Measurements from ENCODE around the gene TMEM80. TPM values are rescaled to one million over a fixed set of nuclear protein-coding genes. Genes with fewer than 3 reads are reported as not detected.
"Not testable (repeated sequence)": the region's sequence is repeated elsewhere in the genome, so short reads cannot be mapped to it uniquely, and the experiment has no call there.

Gene TMEM80
- total RNA-seq (10 to 100 TPM; 10.0 to 20.1 TPM), polyA plus RNA-seq (ENCODE audit: insufficient read length in 2 of 2) (10 to 100 TPM; 25.8 to 38.9 TPM)
- long read RNA-seq, donor 1, result 0 reads
- long read RNA-seq, donor 2, result 0 reads
- long read RNA-seq, donor 3, result 0 reads
- long read RNA-seq, donor 4, partial matches to known transcripts, result 0 of 6 reads
- long read RNA-seq, donor 4, other reads (novel, unspliced or antisense), result 5 of 6 reads

DNA sequence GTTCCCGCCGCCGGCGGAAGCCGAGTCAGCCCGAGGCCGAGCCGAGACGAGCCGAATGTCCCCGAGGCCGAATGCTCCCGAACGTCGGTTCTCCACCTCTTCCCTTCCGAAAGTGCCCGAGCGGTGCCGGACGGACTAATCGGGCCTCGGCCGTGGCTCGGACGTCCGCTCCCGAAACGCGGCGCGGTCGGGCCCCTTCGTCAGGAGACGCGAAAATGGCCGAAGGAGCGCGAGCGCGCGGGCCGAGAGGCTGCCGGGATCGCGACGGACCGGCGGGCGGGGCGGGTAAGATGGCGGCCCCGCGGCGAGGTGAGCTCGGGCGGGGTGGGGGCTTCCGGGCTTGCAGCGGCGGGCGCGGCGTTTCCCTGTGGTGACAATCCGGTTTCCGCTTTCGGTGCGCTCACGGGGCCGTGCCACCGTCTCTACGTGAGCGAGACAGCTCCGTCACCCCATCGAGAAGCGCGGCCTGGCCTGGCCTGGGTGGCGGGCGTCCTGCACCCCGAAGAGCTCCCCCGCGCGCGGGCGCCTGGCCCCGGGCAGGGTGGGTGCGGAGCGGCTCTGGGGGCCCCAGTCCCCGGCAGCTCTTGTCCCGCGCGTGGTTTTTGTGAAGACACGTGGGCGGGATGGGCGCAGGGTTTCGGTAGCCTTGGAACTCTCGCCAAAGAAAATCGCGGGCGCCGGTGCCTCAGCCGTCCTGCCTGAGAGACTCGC is at the start of gene TMEM80:
TMEM80 (plus strand) TSS at position 279 of the 711 bp plus-strand sequence; CDS start at position 291, 12 bp downstream.
- Histone ChIP-seq H3K27me3 (ENCODE audit: control insufficient read depth, insufficient read depth, low read length) (no peaks in the 10 kb centered on the region), H3K36me3 (ENCODE audit: control insufficient read depth, insufficient read depth, low read length) (peaks cover 49% of the 10 kb centered on the region), H3K4me3 (ENCODE audit: low read depth, low read length) (peak within 1 kb of the TSS; percentile 98), H3K4me1 (ENCODE audit: control insufficient read depth, insufficient read depth, low read length) (peaks cover 52% of the 10 kb centered on the region), H3K27ac (ENCODE audit: low read depth, low read length) (peak within 1 kb of the TSS; percentile 100), H3K9me3 (ENCODE audit: control insufficient read depth, insufficient read depth, low read length) (no peaks in the 10 kb centered on the region)
- WGBS (ENCODE audit: insufficient coverage), result under 1% methylated on average over 101 of the region's 101 CpGs
- peak; percentile 92 to 100 (median 99) for DNase-seq (ENCODE audit: low read depth in 4 of 6, low spot score in 6 of 6)

DNA sequence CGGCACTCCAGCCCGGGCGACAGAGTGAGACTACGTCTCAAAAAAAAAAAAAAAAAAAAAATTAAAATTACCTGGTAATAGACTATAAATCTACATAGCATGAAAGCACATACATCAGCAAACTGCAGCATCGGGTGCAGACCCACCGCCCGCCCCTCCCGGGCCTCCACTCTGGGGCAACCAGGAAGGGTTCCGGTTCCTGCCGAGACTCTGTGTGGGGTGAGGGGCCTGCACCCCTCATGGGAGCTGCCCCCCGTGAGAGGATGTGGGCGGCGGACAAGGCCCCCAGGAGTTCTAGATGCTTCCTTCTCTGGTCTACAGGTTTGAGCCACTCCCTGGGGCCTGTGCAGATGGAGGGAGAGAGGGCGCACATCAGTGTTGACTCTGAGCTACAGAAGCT is 49.4 kb upstream of the TMEM80 start:
- Histone ChIP-seq H3K4me3 (ENCODE audit: low read depth, low read length) (no peak overlapping the region), H3K27me3 (ENCODE audit: control insufficient read depth, insufficient read depth, low read length) (peaks cover 2% of the 10 kb centered on the region), H3K36me3 (ENCODE audit: control insufficient read depth, insufficient read depth, low read length) (peaks cover 84% of the 10 kb centered on the region), H3K27ac (ENCODE audit: low read depth, low read length) (no peak overlapping the region), H3K9me3 (ENCODE audit: control insufficient read depth, insufficient read depth, low read length) (no peaks in the 10 kb centered on the region), H3K4me1 (ENCODE audit: control insufficient read depth, insufficient read depth, low read length) (peaks cover under 1% of the 10 kb centered on the region)
- WGBS (ENCODE audit: insufficient coverage), result 87% methylated on average over 9 of the region's 14 CpGs
- no peak for DNase-seq (ENCODE audit: low read depth in 4 of 6, low spot score in 6 of 6)

DNA sequence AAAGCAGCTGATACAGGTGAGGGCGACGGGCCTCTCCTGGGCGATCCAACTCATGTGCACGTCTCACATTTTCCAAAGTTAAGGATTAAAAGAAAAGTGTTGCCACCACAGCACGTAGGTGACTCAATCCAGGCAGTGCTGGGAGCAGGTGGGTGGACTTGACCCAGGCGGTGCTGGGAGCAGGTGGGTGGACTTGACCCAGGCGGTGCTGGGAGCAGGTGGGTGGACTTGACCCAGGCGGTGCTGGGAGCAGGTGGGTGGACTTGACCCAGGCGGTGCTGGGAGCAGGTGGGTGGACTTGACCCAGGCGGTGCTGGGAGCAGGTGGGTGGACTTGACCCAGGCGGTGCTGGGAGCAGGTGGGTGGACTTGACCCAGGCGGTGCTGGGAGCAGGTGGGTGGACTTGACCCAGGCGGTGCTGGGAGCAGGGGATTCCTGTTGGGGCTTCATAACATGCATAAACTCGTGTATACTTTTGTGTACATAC is 47.9 kb upstream of the TMEM80 start:
- H3K4me3 ChIP-seq (ENCODE audit: low read depth, low read length); H3K27ac ChIP-seq (ENCODE audit: low read depth, low read length); H3K9me3 ChIP-seq (ENCODE audit: control insufficient read depth, insufficient read depth, low read length); H3K4me1 ChIP-seq (ENCODE audit: control insufficient read depth, insufficient read depth, low read length); H3K27me3 ChIP-seq (ENCODE audit: control insufficient read depth, insufficient read depth, low read length); DNase-seq (ENCODE audit: low read depth in 4 of 6, low spot score in 6 of 6): not testable (repeated sequence)
- 89% methylated on average over 7 of the region's 14 CpGs for WGBS (ENCODE audit: insufficient coverage)
- H3K36me3 ChIP-seq (ENCODE audit: control insufficient read depth, insufficient read depth, low read length), result peaks cover 79% of the 10 kb centered on the region

DNA sequence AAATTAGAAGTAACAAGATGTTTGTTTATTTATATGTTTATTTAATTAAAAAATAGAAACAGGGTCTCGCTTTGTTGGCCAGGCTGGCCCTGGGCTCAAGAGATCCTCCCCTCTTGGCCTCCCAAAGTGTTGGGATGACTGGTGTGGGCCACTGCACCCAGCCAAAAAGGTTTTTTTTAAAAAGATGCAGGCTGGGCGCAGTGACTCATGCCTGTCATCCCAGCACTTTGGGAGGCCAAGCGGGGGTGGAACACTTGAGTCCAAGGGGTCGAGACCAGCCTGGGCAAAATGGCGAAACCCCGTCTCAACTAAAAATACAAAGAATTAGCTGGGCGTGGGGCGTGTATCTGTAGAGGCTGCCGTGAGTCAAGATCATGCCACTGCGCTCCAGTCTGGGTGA is 45.1 kb upstream of the TMEM80 start:
- Histone ChIP-seq H3K9me3 (ENCODE audit: control insufficient read depth, insufficient read depth, low read length) (no peaks in the 10 kb centered on the region), H3K36me3 (ENCODE audit: control insufficient read depth, insufficient read depth, low read length) (peaks cover 80% of the 10 kb centered on the region), H3K27ac (ENCODE audit: low read depth, low read length) (no peak overlapping the region), H3K27me3 (ENCODE audit: control insufficient read depth, insufficient read depth, low read length) (no peaks in the 10 kb centered on the region), H3K4me1 (ENCODE audit: control insufficient read depth, insufficient read depth, low read length) (no peaks in the 10 kb centered on the region), H3K4me3 (ENCODE audit: low read depth, low read length) (no peak overlapping the region)
- WGBS (ENCODE audit: insufficient coverage), result 100% methylated on average over 7 of the region's 10 CpGs
- DNase-seq (ENCODE audit: low read depth in 4 of 6, low spot score in 6 of 6), result no peak

DNA sequence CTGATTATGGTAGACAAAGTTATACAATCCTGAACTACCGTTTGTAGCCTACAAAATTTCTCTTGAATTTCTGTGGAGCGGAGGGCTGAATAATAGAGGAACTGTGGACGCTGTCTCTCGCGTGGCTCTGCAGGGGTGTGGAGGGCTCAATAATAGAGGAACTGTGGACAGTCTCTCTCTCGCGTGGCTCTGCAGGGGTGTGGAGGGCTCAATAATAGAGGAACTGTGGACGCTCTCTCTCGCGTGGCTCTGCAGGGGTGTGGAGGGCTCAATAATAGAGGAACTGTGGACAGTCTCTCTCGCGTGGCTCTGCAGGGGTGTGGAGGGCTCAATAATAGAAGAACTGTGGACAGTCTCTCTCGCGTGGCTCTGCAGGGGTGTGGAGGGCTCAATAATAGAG is 42.5 kb upstream of the TMEM80 start:
- peaks cover 77% of the 10 kb centered on the region for H3K36me3 ChIP-seq (ENCODE audit: control insufficient read depth, insufficient read depth, low read length)
- WGBS (ENCODE audit: insufficient coverage), result 84% methylated on average over 12 of the region's 14 CpGs
- H3K4me1 ChIP-seq (ENCODE audit: control insufficient read depth, insufficient read depth, low read length); H3K27ac ChIP-seq (ENCODE audit: low read depth, low read length); H3K4me3 ChIP-seq (ENCODE audit: low read depth, low read length); H3K9me3 ChIP-seq (ENCODE audit: control insufficient read depth, insufficient read depth, low read length); DNase-seq (ENCODE audit: low read depth in 4 of 6, low spot score in 6 of 6); H3K27me3 ChIP-seq (ENCODE audit: control insufficient read depth, insufficient read depth, low read length): not testable (repeated sequence)

DNA sequence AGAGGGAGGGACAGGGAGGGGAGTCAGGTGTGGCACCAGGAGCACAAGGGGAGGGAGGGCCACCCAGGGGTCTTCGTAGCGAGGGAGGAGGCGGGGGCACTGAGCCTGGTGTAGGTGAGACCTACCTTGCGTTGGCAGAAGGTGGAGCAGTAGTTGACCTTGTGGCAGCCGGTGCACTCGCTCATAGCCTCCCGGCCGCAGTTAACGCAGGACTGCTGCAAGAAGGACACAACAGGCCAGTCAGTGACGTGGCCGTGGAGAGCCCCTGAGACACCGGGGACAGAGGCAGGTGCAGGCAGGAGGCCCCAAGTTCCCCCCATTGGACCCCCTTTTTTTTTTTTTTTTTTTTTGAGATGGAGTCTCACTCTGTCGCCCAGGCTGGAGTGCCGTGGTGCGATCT is 41.8 kb upstream of the TMEM80 start:
- Histone ChIP-seq H3K4me1 (ENCODE audit: control insufficient read depth, insufficient read depth, low read length) (peaks cover 12% of the 10 kb centered on the region), H3K36me3 (ENCODE audit: control insufficient read depth, insufficient read depth, low read length) (peaks cover 79% of the 10 kb centered on the region), H3K4me3 (ENCODE audit: low read depth, low read length) (no peak overlapping the region), H3K27ac (ENCODE audit: low read depth, low read length) (no peak overlapping the region), H3K9me3 (ENCODE audit: control insufficient read depth, insufficient read depth, low read length) (no peaks in the 10 kb centered on the region), H3K27me3 (ENCODE audit: control insufficient read depth, insufficient read depth, low read length) (no peaks in the 10 kb centered on the region)
- WGBS (ENCODE audit: insufficient coverage), result 91% methylated on average over 14 of the region's 15 CpGs
- DNase-seq (ENCODE audit: low read depth in 4 of 6, low spot score in 6 of 6), result no peak

DNA sequence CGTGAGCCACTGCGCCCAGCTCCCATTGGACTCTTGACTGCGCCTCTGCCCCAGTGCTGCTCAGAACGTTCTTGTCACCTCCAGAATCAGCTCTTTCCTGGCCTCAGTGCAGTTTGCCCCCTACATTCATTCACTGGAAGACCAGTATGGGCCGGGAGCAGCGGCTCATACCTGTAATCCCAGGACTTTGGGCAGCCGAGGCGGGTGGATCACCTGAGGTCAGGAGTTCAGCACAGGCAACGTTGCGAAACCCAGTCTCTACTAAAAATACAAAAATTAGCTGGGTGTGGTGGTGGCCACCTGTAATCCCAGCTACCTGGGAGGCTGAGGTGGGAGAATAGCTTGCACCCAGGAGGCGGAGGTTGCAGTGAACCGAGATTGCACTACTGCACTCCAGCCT is 41.2 kb upstream of the TMEM80 start:
- not testable (repeated sequence) for H3K9me3 ChIP-seq (ENCODE audit: control insufficient read depth, insufficient read depth, low read length); H3K4me3 ChIP-seq (ENCODE audit: low read depth, low read length); H3K27me3 ChIP-seq (ENCODE audit: control insufficient read depth, insufficient read depth, low read length); H3K27ac ChIP-seq (ENCODE audit: low read depth, low read length); DNase-seq (ENCODE audit: low read depth in 4 of 6, low spot score in 6 of 6)
- H3K4me1 ChIP-seq (ENCODE audit: control insufficient read depth, insufficient read depth, low read length), result peaks cover 18% of the 10 kb centered on the region
- WGBS (ENCODE audit: insufficient coverage), result 95% methylated on average over 6 of the region's 12 CpGs
- peaks cover 79% of the 10 kb centered on the region for H3K36me3 ChIP-seq (ENCODE audit: control insufficient read depth, insufficient read depth, low read length)

DNA sequence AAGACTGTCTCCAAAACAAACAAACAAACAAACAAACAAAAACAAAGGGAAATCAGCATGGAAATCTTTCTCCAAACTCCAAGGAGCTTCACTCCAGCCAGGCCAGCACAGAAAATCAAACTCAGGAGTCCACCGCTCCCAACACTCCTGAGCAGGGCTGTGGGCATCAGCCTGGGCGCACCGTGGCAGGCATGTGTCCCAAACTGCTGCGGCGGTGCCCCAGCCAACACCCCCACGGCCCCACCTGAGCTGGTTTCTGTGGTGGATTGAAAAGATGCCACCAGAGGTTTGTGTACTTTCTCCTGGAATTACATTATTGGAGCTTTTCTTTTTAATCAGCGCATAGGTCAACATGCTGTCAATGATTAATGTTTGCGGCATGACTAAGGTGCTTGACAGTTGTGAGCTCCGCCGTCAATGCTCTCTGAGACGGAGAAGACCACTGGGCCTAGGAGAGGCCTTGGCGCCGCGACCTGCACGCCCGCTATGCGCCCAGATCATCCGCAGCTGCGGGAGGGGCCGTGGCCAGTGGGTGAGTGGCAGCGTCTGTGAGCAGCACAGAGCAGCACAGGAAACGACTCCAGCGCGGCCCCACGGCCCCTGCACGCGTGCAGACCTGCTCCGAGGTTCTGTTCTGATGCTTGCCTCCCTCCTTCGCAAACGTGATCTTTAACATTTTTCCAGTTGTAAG is 40.4 kb upstream of the TMEM80 start:
- DNase-seq (ENCODE audit: low read depth in 4 of 6, low spot score in 6 of 6), result no peak
- Histone ChIP-seq H3K27me3 (ENCODE audit: control insufficient read depth, insufficient read depth, low read length) (no peaks in the 10 kb centered on the region), H3K4me3 (ENCODE audit: low read depth, low read length) (no peak overlapping the region), H3K27ac (ENCODE audit: low read depth, low read length) (no peak overlapping the region), H3K9me3 (ENCODE audit: control insufficient read depth, insufficient read depth, low read length) (no peaks in the 10 kb centered on the region), H3K36me3 (ENCODE audit: control insufficient read depth, insufficient read depth, low read length) (peaks cover 82% of the 10 kb centered on the region), H3K4me1 (ENCODE audit: control insufficient read depth, insufficient read depth, low read length) (peaks cover 19% of the 10 kb centered on the region)
- WGBS (ENCODE audit: insufficient coverage), result 95% methylated on average over 26 of the region's 30 CpGs

DNA sequence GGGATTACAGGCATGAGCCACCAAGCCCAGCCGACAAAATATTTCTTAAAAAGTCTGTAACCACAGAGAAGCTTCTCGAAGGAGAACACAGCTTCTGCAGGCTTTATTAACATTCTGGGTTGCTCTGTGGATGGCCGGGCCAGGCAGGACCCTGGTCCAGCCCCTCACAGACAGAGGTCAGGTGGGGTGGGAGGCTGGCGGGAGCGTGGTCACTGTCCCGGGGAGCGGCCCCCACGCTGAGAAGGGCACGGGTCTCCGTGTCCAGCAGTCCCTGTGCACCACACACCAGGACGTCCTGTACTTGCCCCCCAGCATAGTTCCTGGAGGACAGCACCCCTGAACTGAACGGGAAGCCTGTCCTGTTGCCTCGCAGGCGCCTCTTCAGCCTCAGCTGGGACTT is 39.2 kb upstream of the TMEM80 start:
- Histone ChIP-seq H3K4me1 (ENCODE audit: control insufficient read depth, insufficient read depth, low read length) (peaks cover 26% of the 10 kb centered on the region), H3K27me3 (ENCODE audit: control insufficient read depth, insufficient read depth, low read length) (no peaks in the 10 kb centered on the region), H3K4me3 (ENCODE audit: low read depth, low read length) (no peak overlapping the region), H3K27ac (ENCODE audit: low read depth, low read length) (no peak overlapping the region), H3K9me3 (ENCODE audit: control insufficient read depth, insufficient read depth, low read length) (no peaks in the 10 kb centered on the region), H3K36me3 (ENCODE audit: control insufficient read depth, insufficient read depth, low read length) (peaks cover 82% of the 10 kb centered on the region)
- WGBS (ENCODE audit: insufficient coverage), result 95% methylated on average over 13 of the region's 14 CpGs
- DNase-seq (ENCODE audit: low read depth in 4 of 6, low spot score in 6 of 6), result no peak
